Measurements from ENCODE around the gene TAF9.

The TAF9 gene

GRCh38 chr5:69329905-69330489 is 39.3 kb downstream of the TAF9 start:
- Histone ChIP-seq H3K36me3 (ENCODE audit: insufficient read depth, low read length) (no peaks in the 10 kb centered on the region), H3K9me3 (ENCODE audit: insufficient read depth, low read depth, low read length) (no peaks in the 10 kb centered on the region), H3K27me3 (ENCODE audit: insufficient read depth, low read length, poor library complexity, severe bottlenecking) (no peaks in the 10 kb centered on the region), H3K9ac (ENCODE audit: low read depth, low read length, poor library complexity, severe bottlenecking) (no peak overlapping the region), H3K9me2 (replicated peaks; ENCODE audit: low read depth, low read length) (no peaks in the 10 kb centered on the region), H4K20me1 (ENCODE audit: insufficient read depth, low read length, poor library complexity, severe bottlenecking) (no peaks in the 10 kb centered on the region), H3K79me2 (ENCODE audit: insufficient read depth, low read length) (no peaks in the 10 kb centered on the region), H3K4me1 (ENCODE audit: insufficient read depth, low read length, poor library complexity, severe bottlenecking) (peaks cover 11% of the 10 kb centered on the region), H3K4me2 (ENCODE audit: low read depth, low read length, poor library complexity, severe bottlenecking) (no peak overlapping the region), H2AFZ (ENCODE audit: low read length) (no peak overlapping the region), H3F3A (ENCODE audit: low read depth) (no peaks in the 10 kb centered on the region), H3K4me3 (ENCODE audit: low read length, poor library complexity, severe bottlenecking) (no peak overlapping the region)
- TF ChIP-seq EZH2phosphoT487 (IDR thresholded peaks at IDR 0.05; ENCODE audit: borderline replicate concordance) (no peak), CTCF (conservative IDR thresholded peaks at IDR 0.05; ENCODE audit: low read length) (no peak)

GRCh38 chr5:69326365-69326764 is 43.0 kb downstream of the TAF9 start:
- H4K20me1 ChIP-seq (ENCODE audit: insufficient read depth, low read length, poor library complexity, severe bottlenecking): no peaks in the 10 kb centered on the region
- no peak overlapping the region for H3K4me3 ChIP-seq (ENCODE audit: low read length, poor library complexity, severe bottlenecking)
- H3K36me3 ChIP-seq (ENCODE audit: insufficient read depth, low read length): no peaks in the 10 kb centered on the region
- no peaks in the 10 kb centered on the region for H3K4me1 ChIP-seq (ENCODE audit: insufficient read depth, low read length, poor library complexity, severe bottlenecking)
- no peak overlapping the region for H3K4me2 ChIP-seq (ENCODE audit: low read depth, low read length, poor library complexity, severe bottlenecking)
- TF ChIP-seq EZH2phosphoT487 (IDR thresholded peaks at IDR 0.05; ENCODE audit: borderline replicate concordance): no peak
- TF ChIP-seq CTCF (conservative IDR thresholded peaks at IDR 0.05; ENCODE audit: low read length): no peak
- H2AFZ ChIP-seq (ENCODE audit: low read length): no peak overlapping the region
- H3K9ac ChIP-seq (ENCODE audit: low read depth, low read length, poor library complexity, severe bottlenecking): no peak overlapping the region
- H3K9me2 ChIP-seq (replicated peaks; ENCODE audit: low read depth, low read length): no peaks in the 10 kb centered on the region
- no peaks in the 10 kb centered on the region for H3F3A ChIP-seq (ENCODE audit: low read depth)
- no peaks in the 10 kb centered on the region for H3K27me3 ChIP-seq (ENCODE audit: insufficient read depth, low read length, poor library complexity, severe bottlenecking)
- H3K9me3 ChIP-seq (ENCODE audit: insufficient read depth, low read depth, low read length): no peaks in the 10 kb centered on the region
- H3K79me2 ChIP-seq (ENCODE audit: insufficient read depth, low read length): no peaks in the 10 kb centered on the region

GRCh38 chr5:69317391-69317790 is 51.9 kb downstream of the TAF9 start:
- no peaks in the 10 kb centered on the region for H3K4me1 ChIP-seq (ENCODE audit: insufficient read depth, low read length, poor library complexity, severe bottlenecking)
- no peak overlapping the region for H3K4me3 ChIP-seq (ENCODE audit: low read length, poor library complexity, severe bottlenecking)
- H3K9me2 ChIP-seq (replicated peaks; ENCODE audit: low read depth, low read length): no peaks in the 10 kb centered on the region
- H2AFZ ChIP-seq (ENCODE audit: low read length): no peak overlapping the region
- H4K20me1 ChIP-seq (ENCODE audit: insufficient read depth, low read length, poor library complexity, severe bottlenecking): no peaks in the 10 kb centered on the region
- no peak for TF ChIP-seq CTCF (conservative IDR thresholded peaks at IDR 0.05; ENCODE audit: low read length)
- no peak for TF ChIP-seq EZH2phosphoT487 (IDR thresholded peaks at IDR 0.05; ENCODE audit: borderline replicate concordance)
- no peak overlapping the region for H3K4me2 ChIP-seq (ENCODE audit: low read depth, low read length, poor library complexity, severe bottlenecking)
- H3F3A ChIP-seq (ENCODE audit: low read depth): no peaks in the 10 kb centered on the region
- no peak overlapping the region for H3K9ac ChIP-seq (ENCODE audit: low read depth, low read length, poor library complexity, severe bottlenecking)
- no peaks in the 10 kb centered on the region for H3K27me3 ChIP-seq (ENCODE audit: insufficient read depth, low read length, poor library complexity, severe bottlenecking)
- no peaks in the 10 kb centered on the region; the same call in 1 of the 2 replicates for H3K36me3 ChIP-seq (ENCODE audit: insufficient read depth, low read length)
- H3K9me3 ChIP-seq (ENCODE audit: insufficient read depth, low read depth, low read length): no peaks in the 10 kb centered on the region
- no peaks in the 10 kb centered on the region for H3K79me2 ChIP-seq (ENCODE audit: insufficient read depth, low read length)

Data from Loucy (cell line).